ENCODE data around the gene PTCH2.
A peak's percentile ranks its signal among the peaks of the same experiment; 100 is the strongest.
"Not testable (repeated sequence)": the region's sequence is repeated elsewhere in the genome, so short reads cannot be mapped to it uniquely, and the experiment has no call there.

Gene PTCH2

DNA sequence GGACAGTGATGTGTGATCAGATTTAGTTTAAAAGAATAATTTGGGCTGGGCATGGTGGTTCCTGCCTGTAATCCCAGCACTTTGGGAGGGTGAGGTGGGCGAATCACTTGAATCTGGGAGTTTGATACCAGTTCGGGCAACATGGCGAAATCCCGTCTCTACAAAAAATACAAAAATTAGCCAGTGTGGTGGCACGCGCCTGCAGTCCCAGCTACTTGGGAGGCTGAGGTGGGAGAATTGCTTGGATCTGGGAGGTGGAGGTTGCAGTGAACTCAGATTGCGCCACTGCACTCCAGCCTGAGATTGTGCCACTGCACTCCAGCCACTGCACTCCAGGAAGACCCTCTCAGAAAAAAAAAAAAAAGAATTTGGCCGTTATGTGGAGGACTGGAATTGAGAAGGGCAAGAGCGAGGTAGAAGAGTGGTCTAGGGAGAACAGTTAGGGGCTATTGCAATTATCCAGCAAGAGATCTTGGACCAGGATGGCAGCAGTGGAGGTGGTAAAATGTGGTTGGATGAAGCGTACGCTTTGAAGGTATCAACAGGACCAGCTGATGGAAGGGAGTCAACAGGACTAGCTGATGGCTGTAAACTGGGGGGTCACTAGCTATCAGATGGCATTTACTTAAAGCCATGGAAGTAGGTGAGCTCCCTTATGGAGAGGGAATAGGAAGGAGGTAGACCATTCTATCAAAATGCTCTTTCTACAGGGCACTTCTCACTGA is 25.1 kb downstream of the PTCH2 start:
- DNase-seq, result no peak

DNA sequence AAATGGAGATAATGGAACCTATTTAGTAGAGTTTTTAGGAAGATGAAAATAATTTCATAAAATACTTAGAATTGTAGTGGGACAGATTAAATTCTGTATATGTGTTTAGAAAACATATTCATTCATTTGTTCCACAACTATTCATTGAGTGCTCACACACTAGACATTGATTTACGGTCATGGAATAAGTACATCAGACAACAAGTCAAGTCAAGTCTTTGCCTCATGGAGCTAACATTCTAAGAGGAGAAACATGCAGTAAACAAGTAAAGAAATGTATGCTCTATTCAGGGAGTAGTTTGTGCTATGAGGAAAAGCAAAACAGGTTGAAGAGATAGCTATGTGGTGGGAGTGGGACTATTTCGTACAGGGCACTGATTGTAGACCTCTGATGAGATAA is 25.7 kb downstream of the PTCH2 start:
- DNase-seq, result no peak

DNA sequence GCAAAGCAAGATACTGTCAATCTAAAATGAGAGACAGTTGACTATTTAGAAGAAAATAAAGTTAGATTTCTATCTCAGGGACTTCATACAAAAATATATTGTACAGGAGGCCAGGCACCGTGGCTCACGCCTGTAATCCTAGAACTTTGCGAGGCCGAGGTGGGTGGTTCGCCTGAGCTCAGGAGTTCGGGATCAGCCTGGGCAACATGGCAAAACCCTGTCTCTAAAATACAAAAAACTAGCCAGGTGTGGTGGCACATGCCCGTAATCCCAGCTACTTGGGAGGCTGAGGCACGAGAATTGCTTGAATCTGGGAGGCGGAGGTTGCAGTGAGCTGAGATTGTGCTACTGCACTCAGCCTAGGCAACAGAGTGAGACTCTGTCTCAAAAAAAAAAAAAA is 27.1 kb downstream of the PTCH2 start:
- not testable (repeated sequence) for DNase-seq

DNA sequence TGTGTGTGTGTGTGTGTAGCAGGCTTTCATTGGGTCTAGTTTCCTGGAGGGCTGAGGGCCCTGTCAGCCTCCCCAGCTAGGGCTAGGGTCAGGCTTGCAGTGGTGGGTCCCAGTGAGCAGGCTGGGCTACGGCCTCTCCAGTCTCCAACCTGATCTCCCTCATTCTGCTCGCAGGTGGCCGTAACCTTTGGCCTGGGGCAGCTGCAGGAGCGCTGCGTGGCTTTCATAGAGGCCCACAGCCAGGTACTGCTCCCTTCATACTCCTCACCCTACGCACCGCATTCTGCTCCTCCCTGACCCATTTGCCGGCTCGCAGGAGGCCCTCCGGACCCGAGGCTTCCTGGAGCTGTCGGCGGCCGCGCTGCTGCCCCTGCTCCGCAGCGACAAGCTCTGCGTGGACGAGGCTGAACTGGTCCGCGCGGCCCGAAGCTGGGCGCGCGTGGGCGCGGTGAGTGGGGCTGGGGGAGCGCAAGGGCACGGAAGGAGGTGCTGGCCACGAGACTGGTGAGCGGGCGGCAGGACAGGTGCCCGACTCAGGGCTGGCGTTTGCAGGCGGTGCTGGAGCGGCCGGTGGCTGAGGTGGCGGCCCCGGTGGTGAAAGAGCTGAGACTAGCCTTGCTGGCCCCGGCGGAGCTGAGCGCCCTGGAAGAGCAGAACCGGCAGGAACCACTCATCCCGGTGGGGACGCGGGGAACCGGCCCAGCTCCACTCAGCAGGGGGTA is 30.1 kb downstream of the PTCH2 start:
- DNase-seq, result no peak

DNA sequence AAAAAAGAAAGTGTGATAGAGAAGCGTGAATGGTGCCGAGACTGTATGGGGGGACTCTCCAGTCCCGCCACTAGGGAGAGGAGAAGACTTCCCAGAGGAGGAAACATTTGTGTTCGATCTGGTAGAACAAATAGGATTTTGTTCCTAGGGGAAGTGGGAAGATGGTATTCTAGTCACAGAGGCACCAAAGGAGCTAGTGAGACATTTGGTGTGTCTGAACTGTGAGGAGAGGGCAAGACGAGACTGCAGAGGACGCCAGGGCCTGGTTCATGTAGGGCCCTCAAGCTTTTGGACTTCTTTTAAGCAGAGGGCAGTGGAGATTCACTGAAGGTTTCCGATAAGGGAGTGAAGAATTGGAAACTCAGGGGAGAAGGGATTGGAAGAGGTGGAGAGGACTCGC is 31.8 kb downstream of the PTCH2 start:
- no peak for DNase-seq

DNA sequence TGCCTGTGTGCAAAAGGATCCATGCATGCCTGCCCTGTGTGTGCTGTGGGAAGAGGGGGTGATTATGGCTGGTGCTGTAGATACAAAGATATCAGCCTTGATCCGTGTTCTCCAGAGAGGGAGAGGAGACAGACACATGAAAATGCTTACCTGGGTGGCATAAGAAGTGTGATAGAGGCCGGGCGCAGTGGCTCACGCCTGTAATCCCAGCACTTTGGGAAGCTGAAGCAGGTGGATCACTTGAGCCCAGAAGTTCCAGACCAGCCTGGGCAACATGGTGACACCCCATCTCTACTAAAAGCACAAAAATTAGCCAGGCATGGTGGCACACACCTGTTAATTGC is 32.3 kb downstream of the PTCH2 start:
- not testable (repeated sequence) for DNase-seq

DNA sequence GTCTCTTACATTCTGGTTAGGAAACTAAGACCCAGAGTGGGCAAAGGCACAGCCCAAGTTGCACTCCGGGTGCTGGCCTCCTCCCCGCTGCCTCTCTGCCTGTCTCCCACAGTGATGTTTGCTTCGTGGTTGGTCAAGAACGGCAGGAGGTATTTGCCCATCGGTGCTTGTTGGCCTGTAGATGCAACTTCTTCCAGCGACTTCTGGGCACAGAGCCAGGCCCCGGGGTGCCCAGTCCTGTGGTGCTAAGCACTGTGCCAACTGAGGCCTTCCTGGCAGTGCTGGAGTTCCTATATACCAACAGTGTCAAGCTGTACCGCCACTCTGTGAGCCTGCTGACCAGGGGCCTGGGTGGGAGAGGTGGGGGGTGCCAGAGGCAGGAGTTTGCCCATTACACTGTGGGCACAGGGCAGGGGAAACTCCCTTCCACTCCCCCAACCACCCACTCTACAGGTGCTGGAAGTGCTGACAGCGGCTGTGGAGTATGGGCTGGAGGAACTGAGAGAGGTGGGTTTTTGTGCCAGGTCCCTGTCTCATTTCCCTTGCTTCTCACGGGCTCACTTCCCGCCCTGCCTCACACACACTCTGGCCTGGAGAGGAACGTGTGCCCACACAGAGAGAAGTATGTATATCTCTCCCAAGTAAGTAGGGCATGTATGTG is 32.8 kb downstream of the PTCH2 start:
- peak; percentile 54 for DNase-seq

DNA sequence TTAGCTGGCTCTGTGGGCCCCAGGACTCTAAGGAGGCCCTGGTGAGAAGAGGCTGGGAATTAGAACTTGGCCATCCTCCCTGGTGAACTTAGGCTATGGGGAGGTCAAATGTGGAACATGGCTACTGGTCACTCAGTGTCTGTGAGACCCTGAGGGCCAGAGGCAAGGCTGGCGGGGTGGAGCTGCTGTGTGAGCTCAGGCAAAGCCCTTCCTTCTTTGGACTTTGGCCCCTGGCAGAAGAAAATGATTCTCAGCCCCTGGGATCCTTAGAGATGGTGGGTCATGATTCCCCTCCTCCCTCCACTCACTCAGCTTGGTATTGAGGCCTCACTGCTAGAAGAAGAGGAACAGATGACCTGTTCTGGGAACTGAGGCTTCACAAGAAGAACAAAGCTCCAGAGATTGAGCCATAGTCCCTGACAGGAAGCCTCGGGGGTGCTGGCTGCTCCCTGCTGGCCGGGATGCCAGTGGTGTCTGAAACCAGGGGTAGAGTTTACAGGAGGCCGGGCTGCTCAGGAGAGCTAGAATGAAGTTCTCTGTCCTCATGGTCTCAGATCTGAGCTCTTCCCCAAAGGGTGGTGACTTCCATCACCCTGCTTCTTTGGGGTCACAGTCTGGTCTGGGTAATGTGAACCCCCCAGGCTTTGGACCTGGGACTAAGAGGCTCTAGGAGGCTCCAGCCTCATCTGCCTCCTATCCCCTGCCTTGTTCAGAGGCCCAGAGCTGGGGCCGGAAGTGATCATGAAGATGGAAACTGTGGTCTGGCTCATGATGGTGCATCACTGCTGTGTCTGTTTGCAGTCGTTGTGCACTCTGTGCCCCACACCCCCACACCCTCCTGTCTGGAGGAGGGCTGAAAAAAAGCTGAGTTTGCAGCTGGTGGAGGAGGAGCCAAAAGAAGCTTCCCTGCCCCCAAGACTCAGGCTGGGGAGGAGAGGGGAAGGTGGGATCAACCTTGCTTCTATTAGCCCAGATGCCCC is 33.8 kb downstream of the PTCH2 start:
- DNase-seq, result peak; percentile 88

DNA sequence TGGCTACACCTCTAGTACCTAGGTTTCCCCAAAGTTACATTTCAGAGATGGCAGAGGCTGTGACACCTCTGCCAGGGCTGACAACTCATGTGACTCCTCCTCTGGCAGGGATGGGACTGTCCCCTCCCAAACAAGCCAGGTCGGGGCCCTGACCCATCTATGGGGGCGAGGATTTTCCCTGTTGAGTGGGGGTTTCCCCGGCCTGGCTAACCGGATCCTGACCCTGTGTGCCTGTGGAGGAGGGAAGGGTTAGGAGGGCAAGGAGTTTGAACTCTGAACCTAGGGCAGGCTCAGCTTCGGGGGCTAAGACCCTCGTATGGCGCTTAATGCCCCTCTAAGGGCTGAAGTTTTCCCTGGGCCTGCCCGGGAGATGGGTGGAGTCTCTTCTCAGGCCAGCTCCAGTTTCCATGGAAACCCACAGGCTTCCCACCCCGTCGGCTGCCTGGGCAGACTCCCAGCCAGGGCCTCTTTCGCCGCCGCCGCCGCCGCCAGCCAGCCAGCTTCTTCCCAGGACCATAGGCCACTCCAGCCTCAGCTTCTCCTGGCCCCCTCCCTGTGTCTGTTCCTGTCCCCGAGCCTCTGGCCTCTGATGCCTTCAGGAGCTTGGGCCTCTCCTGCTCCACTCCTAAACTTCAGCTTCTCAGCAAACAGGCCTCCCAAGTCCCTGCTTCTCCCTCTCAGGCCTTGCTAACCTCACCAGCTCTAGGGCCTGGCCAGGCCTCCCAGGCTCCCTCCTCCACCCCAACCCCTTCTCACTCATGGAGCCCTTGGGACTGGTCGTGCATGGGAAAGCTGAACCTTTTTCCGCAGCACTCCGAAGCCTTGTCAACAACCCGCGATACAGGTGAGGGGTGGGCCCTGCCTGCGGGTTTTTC is 34.8 kb downstream of the PTCH2 start, which contains the start of gene BTBD19:
Gene BTBD19, plus strand, starts transcription at position 461 of the 875 bp plus-strand sequence. Its CDS starts 298 bp downstream, at position 759.
- DNase-seq, result peak; percentile 84

DNA sequence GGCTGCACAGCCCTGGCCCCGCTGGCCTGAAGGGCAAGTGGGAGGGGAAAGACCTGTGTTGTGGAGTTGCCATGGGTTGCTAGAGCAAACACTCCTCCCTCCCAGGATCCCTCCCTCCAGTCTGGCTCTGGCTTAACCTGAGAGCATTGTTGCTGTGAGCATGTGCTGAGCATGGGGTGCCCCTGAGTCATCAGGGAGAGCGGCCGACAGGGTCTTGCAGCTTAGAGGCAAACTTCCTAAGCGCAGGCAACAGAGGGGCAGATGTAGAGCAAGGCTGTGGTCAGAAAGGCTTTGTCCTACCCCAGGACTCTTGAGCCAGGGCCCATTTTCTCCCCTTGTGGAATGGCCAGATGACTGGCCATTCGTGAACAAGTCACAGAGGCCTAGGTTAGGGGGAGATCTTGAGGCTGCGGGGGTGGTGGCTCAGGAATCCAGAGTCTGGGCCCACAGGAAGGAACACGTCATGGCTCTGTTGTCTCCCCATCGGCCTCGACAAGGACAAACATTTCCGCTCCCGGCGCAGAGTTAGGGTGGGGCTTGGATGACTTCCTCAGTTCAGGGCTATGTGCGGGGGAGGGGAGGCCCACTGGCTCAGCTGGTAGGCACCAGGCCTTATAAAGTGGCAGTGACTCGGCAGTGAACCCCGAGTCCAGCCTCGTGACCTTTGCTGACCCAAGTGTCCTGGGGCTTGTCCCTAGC is 35.5 kb downstream of the PTCH2 start:
- DNase-seq, result peak; percentile 85

DNA sequence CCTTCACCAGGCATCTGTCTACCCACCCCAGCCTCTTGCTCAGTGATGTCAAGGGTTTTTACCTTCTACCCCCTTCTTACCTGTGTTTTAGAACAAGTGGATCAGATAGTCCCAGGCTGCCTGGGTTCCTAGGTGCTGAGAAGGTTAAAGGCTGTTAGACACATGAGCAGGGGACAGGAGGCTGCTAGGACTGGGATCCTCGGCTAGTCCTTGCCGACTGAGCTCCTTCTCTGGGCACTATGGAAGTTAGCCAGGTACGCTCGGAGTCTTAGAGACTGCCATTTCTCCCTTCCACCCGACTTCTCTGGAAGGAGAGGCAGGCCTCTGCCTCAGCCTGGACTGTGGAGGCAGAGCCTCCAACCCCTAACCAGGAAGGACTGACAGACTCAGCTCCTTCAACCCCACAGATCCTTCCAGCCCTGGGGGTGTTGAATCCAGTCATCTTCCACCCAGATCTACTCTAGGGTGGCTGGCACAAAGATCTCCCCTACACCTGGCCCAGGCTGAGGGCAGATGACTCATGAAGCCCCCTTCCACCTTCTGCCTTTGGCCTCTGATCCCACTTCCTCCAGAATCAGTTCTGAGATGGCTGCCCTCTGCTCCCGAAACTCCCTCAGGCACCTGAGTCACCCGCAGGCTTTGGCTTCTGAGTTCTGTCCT is 36.2 kb downstream of the PTCH2 start, which contains the start of gene DYNLT4:
Gene DYNLT4, minus strand, starts transcription at position 648 of the 660 bp plus-strand sequence. CDS start 683 bp downstream, outside the sequence.
- no peak for DNase-seq

DNA sequence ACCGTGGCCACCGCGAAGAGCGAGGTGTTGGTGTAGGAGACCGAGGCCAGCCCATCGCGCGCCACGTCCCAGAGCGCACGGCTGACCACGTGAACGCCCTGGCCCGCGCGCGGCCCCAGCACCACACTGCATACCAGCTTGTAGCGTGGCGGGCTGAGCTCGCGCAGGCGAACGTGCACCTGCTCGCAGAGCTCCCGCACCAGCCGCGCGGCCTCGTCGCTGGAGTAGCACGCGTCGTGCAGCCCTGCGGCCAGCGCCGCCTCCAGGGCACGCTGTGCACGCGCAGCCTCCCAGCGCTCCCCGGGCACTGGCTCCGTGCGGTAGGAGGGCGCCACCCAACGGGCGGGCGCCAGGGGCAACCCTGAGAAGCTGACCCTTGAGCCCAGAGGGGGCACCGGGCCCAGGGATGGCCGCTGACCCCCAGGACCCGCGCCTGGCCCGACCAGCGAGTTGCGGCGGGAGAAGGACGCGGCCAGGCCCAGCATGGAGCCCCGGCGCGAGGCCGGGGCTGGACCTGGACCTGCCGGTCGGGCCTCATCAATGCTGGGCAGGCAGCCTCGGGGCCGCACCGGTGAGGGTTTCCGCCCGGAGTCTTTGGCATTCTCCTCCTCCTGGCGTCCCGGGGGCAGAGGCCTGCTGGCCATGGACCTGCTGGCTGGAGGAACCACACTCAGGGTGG is 36.9 kb downstream of the PTCH2 start:
- DNase-seq, result no peak

DNA sequence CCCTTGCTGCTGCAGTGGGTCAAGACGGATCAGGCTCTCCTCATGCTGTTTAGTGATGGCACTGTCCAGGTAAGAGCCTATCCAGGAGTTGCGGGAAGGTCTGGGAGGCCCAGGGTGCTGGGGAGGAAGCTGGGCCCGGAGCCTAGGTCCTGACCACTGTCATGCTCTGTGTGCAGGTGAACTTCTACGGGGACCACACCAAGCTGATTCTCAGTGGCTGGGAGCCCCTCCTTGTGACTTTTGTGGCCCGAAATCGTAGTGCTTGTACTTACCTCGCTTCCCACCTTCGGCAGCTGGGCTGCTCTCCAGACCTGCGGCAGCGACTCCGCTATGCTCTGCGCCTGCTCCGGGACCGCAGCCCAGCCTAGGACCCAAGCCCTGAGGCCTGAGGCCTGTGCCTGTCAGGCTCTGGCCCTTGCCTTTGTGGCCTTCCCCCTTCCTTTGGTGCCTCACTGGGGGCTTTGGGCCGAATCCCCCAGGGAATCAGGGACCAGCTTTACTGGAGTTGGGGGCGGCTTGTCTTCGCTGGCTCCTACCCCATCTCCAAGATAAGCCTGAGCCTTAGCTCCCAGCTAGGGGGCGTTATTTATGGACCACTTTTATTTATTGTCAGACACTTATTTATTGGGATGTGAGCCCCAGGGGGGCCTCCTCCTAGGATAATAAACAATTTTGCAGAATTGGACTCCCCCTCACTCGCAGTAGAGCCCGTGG is 37.6 kb downstream of the PTCH2 start:
- no peak for DNase-seq

DNA sequence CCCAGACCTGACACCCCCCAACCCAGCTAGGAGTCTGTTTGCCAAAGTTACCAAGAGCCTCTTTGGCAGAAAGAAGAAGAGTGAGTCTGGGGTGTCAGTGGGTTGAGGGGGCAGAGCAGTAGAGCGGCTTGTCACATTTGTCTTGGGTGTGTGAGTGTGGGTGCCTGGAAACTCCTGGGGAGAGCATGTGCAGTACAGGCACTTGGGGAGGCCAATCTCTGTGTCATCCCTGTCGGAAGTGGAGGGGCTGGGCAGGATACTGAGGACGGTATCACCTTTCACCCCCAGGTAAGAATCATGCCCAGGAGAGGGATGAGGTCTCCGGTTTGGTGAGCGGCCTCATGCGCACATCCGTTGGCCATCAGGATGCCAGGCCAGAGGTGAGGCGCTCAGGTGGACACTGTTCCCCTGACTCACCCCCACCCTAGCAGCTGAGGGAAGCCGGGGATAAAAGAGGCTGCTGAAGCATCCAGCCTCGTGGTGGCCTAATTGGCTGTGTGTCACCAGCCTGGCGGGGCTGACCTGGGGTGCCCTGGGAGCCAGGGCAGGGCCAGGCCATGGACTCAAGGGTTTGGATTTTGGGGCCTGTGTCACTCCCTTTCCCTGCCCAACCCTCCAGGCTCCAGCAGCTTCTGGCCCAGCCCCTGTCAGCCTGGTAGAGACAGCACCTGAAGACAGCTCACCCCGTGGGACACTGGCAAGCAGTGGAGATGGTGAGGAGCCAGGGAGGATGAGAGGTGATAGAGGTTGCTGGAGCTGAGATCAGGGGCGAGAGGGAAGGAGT is 39.5 kb downstream of the PTCH2 start:
- no peak for DNase-seq

DNA sequence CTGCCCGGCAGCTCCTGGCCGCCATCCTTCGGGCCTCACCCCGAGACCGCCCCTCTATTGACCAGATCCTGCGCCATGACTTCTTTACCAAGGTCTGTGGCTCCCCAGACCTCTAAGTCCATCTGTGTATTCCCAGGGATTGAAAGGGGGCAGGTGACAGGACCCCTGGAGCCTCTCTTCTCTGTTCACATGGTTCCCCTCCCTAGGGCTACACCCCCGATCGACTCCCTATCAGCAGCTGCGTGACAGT is 40.1 kb downstream of the PTCH2 start:
- no peak for DNase-seq

DNA sequence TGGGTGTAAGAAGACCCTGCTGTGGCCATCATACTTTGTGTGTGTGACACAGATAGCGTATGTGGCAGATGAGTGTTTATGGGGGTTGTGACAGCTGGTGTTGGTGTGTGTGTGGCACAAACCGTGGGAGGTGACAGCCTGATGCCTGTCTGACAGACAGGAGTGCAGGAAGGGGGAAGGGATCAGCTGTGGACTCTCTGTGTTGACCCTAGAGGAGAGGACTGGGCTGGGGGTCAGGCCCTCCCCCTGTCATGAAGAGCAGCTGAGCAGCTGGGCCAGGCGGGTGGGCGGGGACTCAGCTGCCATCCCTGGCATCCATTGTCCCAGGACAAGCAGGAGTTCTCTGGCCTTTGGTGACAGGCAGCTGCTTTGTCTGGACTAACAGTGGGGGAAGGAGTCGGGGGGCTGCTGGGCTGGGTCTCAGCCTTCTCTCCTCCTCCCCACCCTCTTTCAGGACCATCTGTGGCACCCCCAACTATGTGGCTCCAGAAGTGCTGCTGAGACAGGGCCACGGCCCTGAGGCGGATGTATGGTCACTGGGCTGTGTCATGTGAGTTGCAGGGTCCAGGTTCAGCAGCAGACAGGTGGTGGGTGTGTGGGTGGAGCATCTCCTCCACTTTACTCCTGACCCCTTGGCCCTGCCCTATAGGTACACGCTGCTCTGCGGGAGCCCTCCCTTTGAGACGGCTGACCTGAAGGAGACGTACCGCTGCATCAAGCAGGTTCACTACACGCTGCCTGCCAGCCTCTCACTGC is 40.6 kb downstream of the PTCH2 start:
- DNase-seq, result peak; percentile 44

DNA sequence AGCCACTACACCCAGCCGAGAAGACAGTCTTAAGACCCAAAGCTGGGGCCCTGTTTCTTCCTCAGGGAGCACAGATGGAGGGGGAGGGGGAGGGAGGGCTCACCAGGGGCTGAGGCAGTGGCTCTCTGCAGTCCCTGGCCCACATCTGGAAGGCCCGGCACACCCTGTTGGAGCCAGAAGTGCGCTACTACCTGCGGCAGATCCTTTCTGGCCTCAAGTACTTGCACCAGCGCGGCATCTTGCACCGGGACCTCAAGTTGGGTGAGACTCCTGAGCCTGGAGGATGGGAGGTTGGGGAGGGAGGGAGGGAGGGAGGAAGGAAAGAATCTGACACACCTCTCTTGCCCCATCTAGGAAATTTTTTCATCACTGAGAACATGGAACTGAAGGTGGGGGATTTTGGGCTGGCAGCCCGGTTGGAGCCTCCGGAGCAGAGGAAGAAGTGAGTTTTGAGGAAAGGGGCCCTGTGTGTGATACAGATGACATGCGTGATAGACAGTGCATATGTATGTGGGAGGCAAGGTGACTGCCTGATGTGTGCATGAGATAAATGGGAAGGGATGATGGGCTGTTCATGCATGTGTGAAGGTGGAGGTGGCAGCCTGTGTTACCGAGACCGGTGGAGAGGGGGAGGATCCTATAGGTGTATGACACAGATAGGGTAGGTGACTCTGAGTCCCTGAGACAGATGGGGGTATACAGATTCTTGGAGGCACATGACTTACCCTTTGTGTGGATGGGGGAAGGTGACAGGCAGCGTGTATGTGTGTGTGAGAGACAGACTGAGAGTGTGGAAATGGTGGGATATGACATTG is 41.4 kb downstream of the PTCH2 start:
- DNase-seq, result peak; percentile 52

Data from stimulated activated naive CD4-positive, alpha-beta T cell treated with Interleukin-2 at 50 U/mL for 16 hours (primary cell).